Liver (tissue), 9 donors: ENCODE results near the gene MKNK1. TPM values are rescaled to one million over a fixed set of nuclear protein-coding genes. Genes with fewer than 3 reads are reported as not detected.

Experiments
- DNase-seq: peaks from one replicate; pipeline ENCODE4 v3.0.0-alpha.2; 2017; ENCODE audit warnings: low spot score
- H3K27ac ChIP-seq, 2 donors: one replicate each; pipeline ENCODE4 v1.7.0; 2013; ENCODE audit warnings: inconsistent platforms in 2 of 2, low read length in 2 of 2, control low read depth in 1 of 2, low read depth in 1 of 2, mild to moderate bottlenecking in 1 of 2
- H3K27me3 ChIP-seq, 4 donors: one replicate each; pipeline versions ENCODE4 v1.6.1 to v1.7.0; 2013; ENCODE audit warnings: low read length in 3 of 4, inconsistent platforms in 1 of 4, mild to moderate bottlenecking in 1 of 4, moderate library complexity in 1 of 4; ENCODE audit not compliant: control insufficient read depth in 4 of 4, insufficient read depth in 4 of 4
- H3K36me3 ChIP-seq, 4 donors: one replicate each; pipeline versions ENCODE4 v1.6.1 to v1.7.0; 2013; ENCODE audit warnings: low read length in 3 of 4, mild to moderate bottlenecking in 3 of 4, low read depth in 1 of 4, moderate library complexity in 1 of 4; ENCODE audit not compliant: control insufficient read depth in 4 of 4, insufficient read depth in 3 of 4
- H3K4me1 ChIP-seq, 4 donors: one replicate each; pipeline versions ENCODE4 v1.6.1 to v1.7.0; 2013; ENCODE audit warnings: low read length in 3 of 4, mild to moderate bottlenecking in 3 of 4, moderate library complexity in 1 of 4; ENCODE audit not compliant: control insufficient read depth in 4 of 4, insufficient read depth in 4 of 4
- H3K4me3 ChIP-seq, 3 donors: one replicate each; pipeline versions ENCODE4 v1.6.1 to v1.7.0; 2013; ENCODE audit warnings: low read length in 3 of 3, control low read depth in 1 of 3, low read depth in 1 of 3, mild to moderate bottlenecking in 1 of 3
- H3K9ac ChIP-seq, 2 donors: one replicate each; pipeline ENCODE4 v1.7.0; 2013; ENCODE audit warnings: low read length in 2 of 2, mild to moderate bottlenecking in 2 of 2, moderate library complexity in 2 of 2, control low read depth in 1 of 2, low read depth in 1 of 2
- H3K9me3 ChIP-seq, 4 donors: one replicate each; pipeline versions ENCODE4 v1.6.1 to v1.7.0; 2013; ENCODE audit warnings: low read length in 3 of 4; ENCODE audit not compliant: control insufficient read depth in 4 of 4
- EGR1 ChIP-seq, 2 donors: IDR thresholded peaks; 2 replicates each; pipeline ENCODE4 v1.6.1; 2016 to 2018; ENCODE audit warnings: antibody characterized with exemption in 2 of 2, low read depth in 2 of 2
- FOXA1 ChIP-seq: IDR thresholded peaks from 2 replicates; pipeline ENCODE4 v1.6.1; 2016; ENCODE audit warnings: antibody characterized with exemption
- FOXA2 ChIP-seq: IDR thresholded peaks from 2 replicates; pipeline ENCODE4 v1.6.1; 2016; ENCODE audit warnings: antibody characterized with exemption
- GABPA ChIP-seq, 2 donors: IDR thresholded peaks in 1 of 2; conservative IDR thresholded peaks in 1 of 2; 2 replicates each; pipeline ENCODE4 v1.6.1; 2016; ENCODE audit warnings: antibody characterized with exemption in 2 of 2, mild to moderate bottlenecking in 1 of 2, moderate library complexity in 1 of 2
- HNF4A ChIP-seq, 2 donors: conservative IDR thresholded peaks; 2 replicates each; pipeline ENCODE4 v1.6.1; 2016; ENCODE audit warnings: antibody characterized with exemption in 2 of 2, mild to moderate bottlenecking in 2 of 2
- HNF4G ChIP-seq: IDR thresholded peaks from 2 replicates; pipeline ENCODE4 v1.6.1; 2016; ENCODE audit warnings: antibody characterized with exemption
- JUND ChIP-seq, 2 donors: IDR thresholded peaks; 2 replicates each; pipeline ENCODE4 v1.6.1; 2016; ENCODE audit warnings: antibody characterized with exemption in 2 of 2
- NR2F2 ChIP-seq: IDR thresholded peaks from 2 replicates; pipeline ENCODE4 v1.6.1; 2016; ENCODE audit warnings: antibody characterized with exemption
- RAD21 ChIP-seq, 2 donors: IDR thresholded peaks; 2 replicates each; pipeline ENCODE4 v1.6.1; 2016; ENCODE audit warnings: antibody characterized with exemption in 2 of 2, mild to moderate bottlenecking in 2 of 2
- RXRA ChIP-seq, 2 donors: IDR thresholded peaks; 2 replicates each; pipeline ENCODE4 v1.6.1; 2017 to 2018; ENCODE audit warnings: antibody characterized with exemption in 2 of 2, mild to moderate bottlenecking in 1 of 2
- SP1 ChIP-seq: IDR thresholded peaks from 2 replicates; pipeline ENCODE4 v1.6.1; 2018; ENCODE audit warnings: antibody characterized with exemption, mild to moderate bottlenecking
- TAF1 ChIP-seq: conservative IDR thresholded peaks from 2 replicates; pipeline ENCODE4 v1.6.1; 2016; ENCODE audit warnings: antibody characterized with exemption, mild to moderate bottlenecking
- YY1 ChIP-seq: IDR thresholded peaks from 2 replicates; pipeline ENCODE4 v1.6.1; 2016; ENCODE audit warnings: antibody characterized with exemption, mild to moderate bottlenecking
- WGBS: extraction: QIAGEN DNeasy Blood & Tissue Kit; methylation state at CpG from one replicate; pipeline ENCODE4 v1.1.7; 2013; 5-methylcytosine and 5-hydroxymethylcytosine counted together
- polyA plus RNA-seq, 2 donors: library from polyadenylated mRNA; stranded (reverse) in 1 of 2; unstranded in 1 of 2; fragments of 200-250 nt in 1 of 2; fragments of >200 nt in 1 of 2; fragmentation: Nextera tagmentation in 1 of 2; extraction: Ambion mirVana in 1 of 2; gene quantifications; one replicate each; pipeline versions ENCODE4 v1.2.1 to v1.2.3, GENCODE V29; 2013 to 2015
- total RNA-seq, 2 donors: library from RNA; depleted of rRNA; stranded (reverse); fragments of >200 nt; gene quantifications; one replicate each; pipeline ENCODE4 v1.2.3, GENCODE V29; 2014
- TF ChIP-seq, protein P1 (sequence below): IDR thresholded peaks from 2 replicates; pipeline ENCODE4 v1.6.1; 2016; ENCODE audit warnings: antibody characterized with exemption, mild to moderate bottlenecking
- TF ChIP-seq, protein P2 (sequence below): IDR thresholded peaks from 2 replicates; pipeline ENCODE4 v1.6.1; 2016; ENCODE audit warnings: antibody characterized with exemption
- TF ChIP-seq, protein P3 (sequence below): IDR thresholded peaks from 2 replicates; pipeline ENCODE4 v1.6.1; 2016; ENCODE audit warnings: antibody characterized with exemption
- TF ChIP-seq, protein P4 (sequence below): fragments of 150-350 bp; IDR thresholded peaks from 2 replicates; pipeline ENCODE4 v1.5.1; 2017; ENCODE audit warnings: improper control_type of control experiment, low read depth, low read length; ENCODE audit not compliant: missing input control
- TF ChIP-seq, protein P5 (sequence below): IDR thresholded peaks from 2 replicates; pipeline ENCODE4 v1.6.1; 2016; ENCODE audit warnings: antibody characterized with exemption
- donor health status: healthy.
- donor health status: healthy.
- donor health status: healthy.
- donor health status: healthy.
- donor health status: healthy.

Gene MKNK1
- total and polyA plus RNA-seq, 4 donors = 10.2 to 30.8 (median 18.3) TPM

DNA sequence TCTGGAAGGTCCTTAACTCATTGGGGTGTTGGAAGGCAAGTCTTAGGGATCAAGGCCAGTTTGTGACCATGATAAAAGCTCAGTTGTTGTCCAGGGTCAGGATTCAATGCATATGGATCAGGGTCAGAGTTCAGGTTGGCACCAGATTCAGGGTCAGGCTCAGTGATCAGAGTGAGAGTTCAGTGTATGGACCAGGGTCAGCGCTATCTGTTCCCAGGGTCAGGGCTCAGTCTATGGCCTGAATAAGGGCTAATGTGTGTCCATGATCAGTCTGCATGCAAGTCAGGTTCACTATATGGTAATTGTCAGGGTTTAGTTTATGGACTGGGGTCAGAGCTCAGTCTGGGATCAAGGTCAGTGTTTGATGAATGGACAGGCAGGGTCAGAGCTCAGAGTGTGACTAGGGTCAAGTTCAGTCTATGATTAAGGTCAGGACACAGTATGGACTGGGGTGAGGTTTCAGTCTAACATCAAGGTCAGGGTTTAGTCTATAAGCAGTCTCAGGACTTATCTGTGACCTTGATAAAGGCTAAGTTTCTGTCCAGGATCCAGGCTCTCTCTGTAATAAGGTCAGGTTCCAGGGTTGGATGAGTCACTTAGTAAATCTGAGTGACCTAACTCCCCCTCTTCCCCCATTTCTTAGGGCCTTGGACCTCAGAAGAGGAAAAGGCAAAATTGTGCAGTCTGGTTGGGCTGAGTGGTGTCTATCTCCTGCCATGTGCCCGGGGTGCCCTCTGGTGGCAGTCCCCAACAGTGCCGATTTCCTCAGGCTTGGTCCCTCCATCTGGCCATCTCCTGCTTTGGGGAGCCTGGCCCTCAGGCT, 76.4 kb downstream of the MKNK1 start:
- no peaks in the 10 kb centered on the region for H3K27me3 ChIP-seq
- TF ChIP-seq, protein P1, sequence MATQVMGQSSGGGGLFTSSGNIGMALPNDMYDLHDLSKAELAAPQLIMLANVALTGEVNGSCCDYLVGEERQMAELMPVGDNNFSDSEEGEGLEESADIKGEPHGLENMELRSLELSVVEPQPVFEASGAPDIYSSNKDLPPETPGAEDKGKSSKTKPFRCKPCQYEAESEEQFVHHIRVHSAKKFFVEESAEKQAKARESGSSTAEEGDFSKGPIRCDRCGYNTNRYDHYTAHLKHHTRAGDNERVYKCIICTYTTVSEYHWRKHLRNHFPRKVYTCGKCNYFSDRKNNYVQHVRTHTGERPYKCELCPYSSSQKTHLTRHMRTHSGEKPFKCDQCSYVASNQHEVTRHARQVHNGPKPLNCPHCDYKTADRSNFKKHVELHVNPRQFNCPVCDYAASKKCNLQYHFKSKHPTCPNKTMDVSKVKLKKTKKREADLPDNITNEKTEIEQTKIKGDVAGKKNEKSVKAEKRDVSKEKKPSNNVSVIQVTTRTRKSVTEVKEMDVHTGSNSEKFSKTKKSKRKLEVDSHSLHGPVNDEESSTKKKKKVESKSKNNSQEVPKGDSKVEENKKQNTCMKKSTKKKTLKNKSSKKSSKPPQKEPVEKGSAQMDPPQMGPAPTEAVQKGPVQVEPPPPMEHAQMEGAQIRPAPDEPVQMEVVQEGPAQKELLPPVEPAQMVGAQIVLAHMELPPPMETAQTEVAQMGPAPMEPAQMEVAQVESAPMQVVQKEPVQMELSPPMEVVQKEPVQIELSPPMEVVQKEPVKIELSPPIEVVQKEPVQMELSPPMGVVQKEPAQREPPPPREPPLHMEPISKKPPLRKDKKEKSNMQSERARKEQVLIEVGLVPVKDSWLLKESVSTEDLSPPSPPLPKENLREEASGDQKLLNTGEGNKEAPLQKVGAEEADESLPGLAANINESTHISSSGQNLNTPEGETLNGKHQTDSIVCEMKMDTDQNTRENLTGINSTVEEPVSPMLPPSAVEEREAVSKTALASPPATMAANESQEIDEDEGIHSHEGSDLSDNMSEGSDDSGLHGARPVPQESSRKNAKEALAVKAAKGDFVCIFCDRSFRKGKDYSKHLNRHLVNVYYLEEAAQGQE = no peak
- TF ChIP-seq FOXA2 (no peak), JUND (IDR thresholded peaks at IDR 0.05) (no peak), NR2F2 (peak; percentile 81), RAD21 (IDR thresholded peaks at IDR 0.05) (peak; percentile 96 to 98), YY1 (no peak), HNF4A (conservative IDR thresholded peaks at IDR 0.05) (peak; percentile 67 to 79), EGR1 (IDR thresholded peaks at IDR 0.05; ENCODE audit: low read depth in 2 of 2) (no peak), SP1 (no peak), HNF4G (no peak), TAF1 (no peak), FOXA1 (no peak), RXRA (IDR thresholded peaks at IDR 0.05) (peak; percentile 41 to 57), GABPA (IDR thresholded peaks at IDR 0.05 in 1 of 2, conservative IDR thresholded peaks at IDR 0.05 in 1 of 2) (no peak)
- TF ChIP-seq, protein P2, sequence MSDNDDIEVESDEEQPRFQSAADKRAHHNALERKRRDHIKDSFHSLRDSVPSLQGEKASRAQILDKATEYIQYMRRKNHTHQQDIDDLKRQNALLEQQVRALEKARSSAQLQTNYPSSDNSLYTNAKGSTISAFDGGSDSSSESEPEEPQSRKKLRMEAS = no peak
- TF ChIP-seq, protein P3, sequence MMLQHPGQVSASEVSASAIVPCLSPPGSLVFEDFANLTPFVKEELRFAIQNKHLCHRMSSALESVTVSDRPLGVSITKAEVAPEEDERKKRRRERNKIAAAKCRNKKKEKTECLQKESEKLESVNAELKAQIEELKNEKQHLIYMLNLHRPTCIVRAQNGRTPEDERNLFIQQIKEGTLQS = no peak
- TF ChIP-seq, protein P4, sequence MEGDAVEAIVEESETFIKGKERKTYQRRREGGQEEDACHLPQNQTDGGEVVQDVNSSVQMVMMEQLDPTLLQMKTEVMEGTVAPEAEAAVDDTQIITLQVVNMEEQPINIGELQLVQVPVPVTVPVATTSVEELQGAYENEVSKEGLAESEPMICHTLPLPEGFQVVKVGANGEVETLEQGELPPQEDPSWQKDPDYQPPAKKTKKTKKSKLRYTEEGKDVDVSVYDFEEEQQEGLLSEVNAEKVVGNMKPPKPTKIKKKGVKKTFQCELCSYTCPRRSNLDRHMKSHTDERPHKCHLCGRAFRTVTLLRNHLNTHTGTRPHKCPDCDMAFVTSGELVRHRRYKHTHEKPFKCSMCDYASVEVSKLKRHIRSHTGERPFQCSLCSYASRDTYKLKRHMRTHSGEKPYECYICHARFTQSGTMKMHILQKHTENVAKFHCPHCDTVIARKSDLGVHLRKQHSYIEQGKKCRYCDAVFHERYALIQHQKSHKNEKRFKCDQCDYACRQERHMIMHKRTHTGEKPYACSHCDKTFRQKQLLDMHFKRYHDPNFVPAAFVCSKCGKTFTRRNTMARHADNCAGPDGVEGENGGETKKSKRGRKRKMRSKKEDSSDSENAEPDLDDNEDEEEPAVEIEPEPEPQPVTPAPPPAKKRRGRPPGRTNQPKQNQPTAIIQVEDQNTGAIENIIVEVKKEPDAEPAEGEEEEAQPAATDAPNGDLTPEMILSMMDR = peak; percentile 91
- TF ChIP-seq, protein P5, sequence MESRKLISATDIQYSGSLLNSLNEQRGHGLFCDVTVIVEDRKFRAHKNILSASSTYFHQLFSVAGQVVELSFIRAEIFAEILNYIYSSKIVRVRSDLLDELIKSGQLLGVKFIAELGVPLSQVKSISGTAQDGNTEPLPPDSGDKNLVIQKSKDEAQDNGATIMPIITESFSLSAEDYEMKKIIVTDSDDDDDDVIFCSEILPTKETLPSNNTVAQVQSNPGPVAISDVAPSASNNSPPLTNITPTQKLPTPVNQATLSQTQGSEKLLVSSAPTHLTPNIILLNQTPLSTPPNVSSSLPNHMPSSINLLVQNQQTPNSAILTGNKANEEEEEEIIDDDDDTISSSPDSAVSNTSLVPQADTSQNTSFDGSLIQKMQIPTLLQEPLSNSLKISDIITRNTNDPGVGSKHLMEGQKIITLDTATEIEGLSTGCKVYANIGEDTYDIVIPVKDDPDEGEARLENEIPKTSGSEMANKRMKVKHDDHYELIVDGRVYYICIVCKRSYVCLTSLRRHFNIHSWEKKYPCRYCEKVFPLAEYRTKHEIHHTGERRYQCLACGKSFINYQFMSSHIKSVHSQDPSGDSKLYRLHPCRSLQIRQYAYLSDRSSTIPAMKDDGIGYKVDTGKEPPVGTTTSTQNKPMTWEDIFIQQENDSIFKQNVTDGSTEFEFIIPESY = no peak
- H3K4me3 ChIP-seq = no peak overlapping the region
- no peak overlapping the region for H3K27ac ChIP-seq
- no peak overlapping the region for H3K9ac ChIP-seq
- no peaks in the 10 kb centered on the region for H3K36me3 ChIP-seq
- H3K4me1 ChIP-seq = peaks cover 0 to 17% (median 11%) of the 10 kb centered on the region in 4 donors
- 24% methylated on average over 3 of the region's 3 CpGs for WGBS
- H3K9me3 ChIP-seq = no peaks in the 10 kb centered on the region
- DNase-seq = peak; percentile 85
